C4-2B (cell line): ENCODE measurements around the gene LMOD3.

Experiments used
- CTCF ChIP-seq: fragments of 450-650 bp; conservative IDR thresholded peaks from 2 replicates; pipeline ENCODE4 v1.5.1; 2017; ENCODE audit warnings: mild to moderate bottlenecking
- ZFX ChIP-seq: fragments of 450-650 bp; IDR thresholded peaks from 2 replicates; pipeline ENCODE4 v1.6.1; 2017

DNA sequence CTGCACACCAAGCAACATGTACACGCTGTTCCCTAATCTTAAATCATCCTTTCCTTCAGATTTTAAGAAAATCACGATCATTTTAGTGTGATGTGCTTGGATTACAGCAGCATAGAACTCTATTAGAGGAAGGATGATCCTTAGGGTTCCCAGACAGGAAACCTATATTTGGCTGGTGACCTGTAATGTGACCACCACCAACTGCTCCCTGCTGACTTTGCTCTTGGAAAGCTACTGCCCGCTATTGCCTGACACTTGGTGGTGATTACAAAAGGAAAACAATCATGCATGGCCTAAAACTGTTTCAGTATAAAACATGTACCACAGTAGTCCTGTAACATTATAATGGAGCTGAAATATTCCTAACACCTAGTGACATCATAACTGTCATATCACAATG is 27.2 kb upstream of the LMOD3 start:
- no peak for TF ChIP-seq CTCF
- no peak for TF ChIP-seq ZFX
